C4-2B (cell line): ENCODE results near the gene TMEM183A.

Experiments used
- ZFX ChIP-seq: fragments of 450-650 bp; IDR thresholded peaks from 2 replicates; pipeline ENCODE4 v1.6.1; 2017
- TF ChIP-seq, protein P1 (sequence below): fragments of 450-650 bp; conservative IDR thresholded peaks from 2 replicates; pipeline ENCODE4 v1.5.1; 2017; ENCODE audit warnings: mild to moderate bottlenecking

DNA sequence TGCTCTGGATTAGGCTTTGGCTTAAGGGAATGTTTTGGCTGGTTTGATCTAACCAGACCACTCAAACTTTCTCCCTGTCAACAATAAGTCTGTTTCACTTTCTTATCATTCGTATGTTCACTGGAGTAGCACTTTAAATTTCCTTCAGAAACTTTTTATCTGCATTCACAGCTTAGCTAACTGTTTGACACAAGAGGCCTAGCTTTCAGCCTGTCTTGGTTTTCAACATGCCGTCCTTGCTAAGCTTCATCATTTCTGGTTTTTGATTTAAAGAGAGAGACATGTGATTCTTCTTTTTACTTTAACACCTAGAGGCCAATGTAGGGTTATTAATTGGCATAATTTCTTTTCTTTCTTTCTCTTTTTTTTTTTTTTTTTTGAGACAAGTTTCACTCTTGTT is 25.2 kb upstream of the TMEM183A start:
- TF ChIP-seq, protein P1, sequence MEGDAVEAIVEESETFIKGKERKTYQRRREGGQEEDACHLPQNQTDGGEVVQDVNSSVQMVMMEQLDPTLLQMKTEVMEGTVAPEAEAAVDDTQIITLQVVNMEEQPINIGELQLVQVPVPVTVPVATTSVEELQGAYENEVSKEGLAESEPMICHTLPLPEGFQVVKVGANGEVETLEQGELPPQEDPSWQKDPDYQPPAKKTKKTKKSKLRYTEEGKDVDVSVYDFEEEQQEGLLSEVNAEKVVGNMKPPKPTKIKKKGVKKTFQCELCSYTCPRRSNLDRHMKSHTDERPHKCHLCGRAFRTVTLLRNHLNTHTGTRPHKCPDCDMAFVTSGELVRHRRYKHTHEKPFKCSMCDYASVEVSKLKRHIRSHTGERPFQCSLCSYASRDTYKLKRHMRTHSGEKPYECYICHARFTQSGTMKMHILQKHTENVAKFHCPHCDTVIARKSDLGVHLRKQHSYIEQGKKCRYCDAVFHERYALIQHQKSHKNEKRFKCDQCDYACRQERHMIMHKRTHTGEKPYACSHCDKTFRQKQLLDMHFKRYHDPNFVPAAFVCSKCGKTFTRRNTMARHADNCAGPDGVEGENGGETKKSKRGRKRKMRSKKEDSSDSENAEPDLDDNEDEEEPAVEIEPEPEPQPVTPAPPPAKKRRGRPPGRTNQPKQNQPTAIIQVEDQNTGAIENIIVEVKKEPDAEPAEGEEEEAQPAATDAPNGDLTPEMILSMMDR = no peak
- TF ChIP-seq ZFX = no peak
